ENCODE results near the gene CIB2.

DNA sequence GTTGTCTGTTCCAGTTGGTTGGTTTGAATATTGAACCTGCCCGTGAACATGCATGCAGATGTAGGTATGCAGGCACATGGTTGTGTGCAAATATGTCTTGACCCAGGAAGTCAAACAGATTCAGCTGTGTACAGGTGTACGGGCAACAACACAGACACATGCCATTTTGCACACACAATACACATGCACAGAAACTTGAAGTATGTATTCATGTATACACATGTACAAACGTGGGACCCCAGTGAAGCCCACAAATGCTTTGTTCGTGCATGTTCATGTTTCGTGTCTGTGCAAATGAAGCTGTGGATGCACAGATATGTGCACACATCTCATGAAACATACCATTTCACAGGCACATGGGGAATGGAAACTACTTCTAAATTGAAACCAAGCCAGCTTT, 48.7 kb upstream of the CIB2 start:
- TF ChIP-seq EZH2 (IDR thresholded peaks at IDR 0.05; ENCODE audit: low read length), result no peak
- TF ChIP-seq, protein P1, sequence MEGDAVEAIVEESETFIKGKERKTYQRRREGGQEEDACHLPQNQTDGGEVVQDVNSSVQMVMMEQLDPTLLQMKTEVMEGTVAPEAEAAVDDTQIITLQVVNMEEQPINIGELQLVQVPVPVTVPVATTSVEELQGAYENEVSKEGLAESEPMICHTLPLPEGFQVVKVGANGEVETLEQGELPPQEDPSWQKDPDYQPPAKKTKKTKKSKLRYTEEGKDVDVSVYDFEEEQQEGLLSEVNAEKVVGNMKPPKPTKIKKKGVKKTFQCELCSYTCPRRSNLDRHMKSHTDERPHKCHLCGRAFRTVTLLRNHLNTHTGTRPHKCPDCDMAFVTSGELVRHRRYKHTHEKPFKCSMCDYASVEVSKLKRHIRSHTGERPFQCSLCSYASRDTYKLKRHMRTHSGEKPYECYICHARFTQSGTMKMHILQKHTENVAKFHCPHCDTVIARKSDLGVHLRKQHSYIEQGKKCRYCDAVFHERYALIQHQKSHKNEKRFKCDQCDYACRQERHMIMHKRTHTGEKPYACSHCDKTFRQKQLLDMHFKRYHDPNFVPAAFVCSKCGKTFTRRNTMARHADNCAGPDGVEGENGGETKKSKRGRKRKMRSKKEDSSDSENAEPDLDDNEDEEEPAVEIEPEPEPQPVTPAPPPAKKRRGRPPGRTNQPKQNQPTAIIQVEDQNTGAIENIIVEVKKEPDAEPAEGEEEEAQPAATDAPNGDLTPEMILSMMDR (optimal IDR thresholded peaks at IDR 0.05 in 1 of 3, IDR thresholded peaks at IDR 0.05 in 1 of 3, conservative IDR thresholded peaks at IDR 0.05 in 1 of 3; ENCODE audit: extremely low read depth in 1 of 3, insufficient read depth in 2 of 3, low read length in 3 of 3), result no peak

Measured in keratinocyte (primary cell).